ENCODE results near the gene CASQ1.

The CASQ1 gene

DNA sequence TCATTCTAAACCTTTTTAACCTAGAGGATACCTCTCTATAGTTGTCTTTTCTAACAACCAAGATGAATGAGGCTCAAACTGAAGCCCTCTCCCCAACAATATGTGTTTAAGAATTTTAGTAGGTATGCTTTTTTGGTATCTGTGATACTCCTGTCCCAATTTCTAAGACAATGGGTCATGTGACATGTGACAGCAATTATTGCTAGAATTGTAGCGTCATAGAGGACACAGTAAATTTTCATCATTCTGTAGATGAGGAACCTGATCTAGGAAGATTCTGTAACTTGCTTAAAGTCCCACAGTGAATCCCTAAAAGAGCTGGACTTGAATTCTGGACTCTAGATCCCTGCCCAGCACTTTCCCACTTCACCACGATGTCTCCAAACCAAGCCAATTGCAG is 11.6 kb upstream of the CASQ1 start:
- no peaks in the 10 kb centered on the region for H3K4me1 ChIP-seq (ENCODE audit: insufficient read depth, insufficient read length)
- H3K9me3 ChIP-seq (ENCODE audit: insufficient read depth, low read length), result 0 out of 2 replicates have a peak, but pooled peaks cover 4% of the 10 kb centered on the region
- no peak overlapping the region for H3K9ac ChIP-seq (ENCODE audit: insufficient read length, low read depth)
- H3K36me3 ChIP-seq (ENCODE audit: insufficient read depth, insufficient read length, low read length), result no peaks in the 10 kb centered on the region
- peaks cover 6% of the 10 kb centered on the region for H3K27me3 ChIP-seq (ENCODE audit: insufficient read depth, insufficient read length)
- no peak for DNase-seq (ENCODE audit: low read depth, low spot score)
- TF ChIP-seq SUZ12 (IDR thresholded peaks at IDR 0.05; ENCODE audit: extremely low read depth, insufficient read depth, insufficient read length) (no peak), YY1 (IDR thresholded peaks at IDR 0.05; ENCODE audit: insufficient read depth, insufficient read length) (no peak), ZNF274 (IDR thresholded peaks at IDR 0.05; ENCODE audit: low read depth, low read length) (no peak)
- no peak overlapping the region for H3K4me3 ChIP-seq (ENCODE audit: insufficient read length, low read depth)

DNA sequence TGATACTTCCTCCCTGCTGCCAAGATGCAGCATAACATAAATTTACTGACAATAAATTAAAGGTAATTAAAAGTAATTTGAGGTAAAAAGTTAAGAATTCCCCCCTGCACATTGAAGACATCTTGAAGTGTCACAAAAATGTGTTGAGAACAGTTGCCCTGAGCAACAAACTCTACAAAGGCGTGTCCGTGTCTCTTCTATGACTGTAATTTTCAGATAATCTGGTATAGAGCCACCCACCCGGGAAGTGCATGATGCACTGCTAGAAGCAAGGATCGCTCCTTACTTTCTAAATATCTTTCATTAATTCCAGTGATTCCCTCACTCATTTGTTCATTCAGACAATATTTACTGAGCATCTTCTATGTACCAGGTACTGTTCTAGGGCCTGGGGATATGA is 11.0 kb upstream of the CASQ1 start:
- Histone ChIP-seq H3K36me3 (ENCODE audit: insufficient read depth, insufficient read length, low read length) (no peaks in the 10 kb centered on the region), H3K4me1 (ENCODE audit: insufficient read depth, insufficient read length) (no peaks in the 10 kb centered on the region), H3K27me3 (ENCODE audit: insufficient read depth, insufficient read length) (no peaks in the 10 kb centered on the region), H3K9me3 (ENCODE audit: insufficient read depth, low read length) (0 out of 2 replicates have a peak, but pooled peaks cover 4% of the 10 kb centered on the region), H3K9ac (ENCODE audit: insufficient read length, low read depth) (no peak overlapping the region), H3K4me3 (ENCODE audit: insufficient read length, low read depth) (no peak overlapping the region)
- TF ChIP-seq YY1 (IDR thresholded peaks at IDR 0.05; ENCODE audit: insufficient read depth, insufficient read length) (no peak), ZNF274 (IDR thresholded peaks at IDR 0.05; ENCODE audit: low read depth, low read length) (no peak), SUZ12 (IDR thresholded peaks at IDR 0.05; ENCODE audit: extremely low read depth, insufficient read depth, insufficient read length) (no peak)
- no peak for DNase-seq (ENCODE audit: low read depth, low spot score)

DNA sequence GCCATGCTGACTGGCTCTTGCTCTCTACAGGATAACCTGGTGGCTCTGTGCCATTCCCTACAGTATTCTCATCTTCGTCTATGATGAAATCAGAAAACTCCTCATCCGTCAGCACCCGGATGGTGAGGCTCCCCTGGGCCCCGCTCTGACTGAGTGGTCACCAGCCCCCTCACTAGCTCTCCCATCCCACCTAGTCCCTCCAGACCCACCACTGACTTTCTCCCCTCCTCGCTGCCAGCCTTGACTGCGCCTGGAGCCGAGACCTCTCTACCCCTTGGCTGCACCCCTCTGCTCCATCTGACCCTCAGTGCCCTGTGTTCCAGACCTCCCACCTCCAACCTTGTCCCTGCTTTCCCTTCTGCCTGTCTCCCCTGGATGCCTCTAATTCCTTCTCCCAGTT is 4.1 kb upstream of the CASQ1 start:
- no peaks in the 10 kb centered on the region for H3K36me3 ChIP-seq (ENCODE audit: insufficient read depth, insufficient read length, low read length)
- no peaks in the 10 kb centered on the region for H3K27me3 ChIP-seq (ENCODE audit: insufficient read depth, insufficient read length)
- no peak for DNase-seq (ENCODE audit: low read depth, low spot score)
- no peaks in the 10 kb centered on the region for H3K9me3 ChIP-seq (ENCODE audit: insufficient read depth, low read length)
- H3K4me1 ChIP-seq (ENCODE audit: insufficient read depth, insufficient read length), result peaks cover 6% of the 10 kb centered on the region
- no peak overlapping the region for H3K9ac ChIP-seq (ENCODE audit: insufficient read length, low read depth)
- H3K4me3 ChIP-seq (ENCODE audit: insufficient read length, low read depth), result no peak overlapping the region
- no peak for TF ChIP-seq SUZ12 (IDR thresholded peaks at IDR 0.05; ENCODE audit: extremely low read depth, insufficient read depth, insufficient read length)
- TF ChIP-seq YY1 (IDR thresholded peaks at IDR 0.05; ENCODE audit: insufficient read depth, insufficient read length), result no peak
- no peak for TF ChIP-seq ZNF274 (IDR thresholded peaks at IDR 0.05; ENCODE audit: low read depth, low read length)

DNA sequence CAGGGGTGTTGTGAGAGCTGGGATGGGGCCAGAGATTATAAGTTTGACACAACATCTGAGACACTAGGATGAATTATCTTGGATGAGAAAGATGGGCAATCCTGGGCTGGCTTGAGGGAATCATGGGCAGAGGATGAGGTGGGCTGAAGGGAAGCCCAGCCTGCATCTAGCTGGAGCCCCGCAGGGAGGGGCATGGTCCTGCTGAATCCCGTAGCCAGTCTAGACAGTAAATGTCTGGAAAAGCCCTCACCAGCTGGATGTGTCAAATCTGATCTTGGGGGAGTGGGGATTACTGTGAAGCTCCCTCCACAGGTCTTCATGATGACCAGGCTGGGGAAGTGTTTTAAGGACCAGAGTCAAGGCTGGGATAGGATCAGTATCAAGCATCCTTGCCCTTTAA is 3.6 kb upstream of the CASQ1 start:
- H3K9me3 ChIP-seq (ENCODE audit: insufficient read depth, low read length), result no peaks in the 10 kb centered on the region
- H3K36me3 ChIP-seq (ENCODE audit: insufficient read depth, insufficient read length, low read length), result no peaks in the 10 kb centered on the region
- H3K4me3 ChIP-seq (ENCODE audit: insufficient read length, low read depth), result no peak overlapping the region
- no peak for TF ChIP-seq SUZ12 (IDR thresholded peaks at IDR 0.05; ENCODE audit: extremely low read depth, insufficient read depth, insufficient read length)
- no peak for TF ChIP-seq YY1 (IDR thresholded peaks at IDR 0.05; ENCODE audit: insufficient read depth, insufficient read length)
- no peak for TF ChIP-seq ZNF274 (IDR thresholded peaks at IDR 0.05; ENCODE audit: low read depth, low read length)
- no peaks in the 10 kb centered on the region for H3K27me3 ChIP-seq (ENCODE audit: insufficient read depth, insufficient read length)
- no peak for DNase-seq (ENCODE audit: low read depth, low spot score)
- peaks cover 7% of the 10 kb centered on the region for H3K4me1 ChIP-seq (ENCODE audit: insufficient read depth, insufficient read length)
- H3K9ac ChIP-seq (ENCODE audit: insufficient read length, low read depth), result no peak overlapping the region

GRCh38 chr1:160187407-160187806 is 3.0 kb upstream of the CASQ1 start:
- TF ChIP-seq SUZ12 (IDR thresholded peaks at IDR 0.05; ENCODE audit: extremely low read depth, insufficient read depth, insufficient read length) (no peak), YY1 (IDR thresholded peaks at IDR 0.05; ENCODE audit: insufficient read depth, insufficient read length) (no peak), ZNF274 (IDR thresholded peaks at IDR 0.05; ENCODE audit: low read depth, low read length) (no peak)
- H3K4me3 ChIP-seq (ENCODE audit: insufficient read length, low read depth), result no peak overlapping the region
- no peak for DNase-seq (ENCODE audit: low read depth, low spot score)
- no peak overlapping the region for H3K9ac ChIP-seq (ENCODE audit: insufficient read length, low read depth)
- H3K36me3 ChIP-seq (ENCODE audit: insufficient read depth, insufficient read length, low read length), result no peaks in the 10 kb centered on the region
- H3K27me3 ChIP-seq (ENCODE audit: insufficient read depth, insufficient read length), result no peaks in the 10 kb centered on the region
- H3K9me3 ChIP-seq (ENCODE audit: insufficient read depth, low read length), result no peaks in the 10 kb centered on the region
- H3K4me1 ChIP-seq (ENCODE audit: insufficient read depth, insufficient read length), result peaks cover 13% of the 10 kb centered on the region

GRCh38 chr1:160188341-160188740 is 2.0 kb upstream of the CASQ1 start:
- TF ChIP-seq ZNF274 (IDR thresholded peaks at IDR 0.05; ENCODE audit: low read depth, low read length), result no peak
- no peak for TF ChIP-seq SUZ12 (IDR thresholded peaks at IDR 0.05; ENCODE audit: extremely low read depth, insufficient read depth, insufficient read length)
- TF ChIP-seq YY1 (IDR thresholded peaks at IDR 0.05; ENCODE audit: insufficient read depth, insufficient read length), result no peak
- H3K9ac ChIP-seq (ENCODE audit: insufficient read length, low read depth), result no peak overlapping the region
- H3K27me3 ChIP-seq (ENCODE audit: insufficient read depth, insufficient read length), result no peaks in the 10 kb centered on the region
- H3K36me3 ChIP-seq (ENCODE audit: insufficient read depth, insufficient read length, low read length), result no peaks in the 10 kb centered on the region
- no peak overlapping the region for H3K4me3 ChIP-seq (ENCODE audit: insufficient read length, low read depth)
- peaks cover 13% of the 10 kb centered on the region for H3K4me1 ChIP-seq (ENCODE audit: insufficient read depth, insufficient read length)
- H3K9me3 ChIP-seq (ENCODE audit: insufficient read depth, low read length), result no peaks in the 10 kb centered on the region
- DNase-seq (ENCODE audit: low read depth, low spot score), result no peak

- Histone ChIP-seq H3K4me1 (ENCODE audit: insufficient read depth, insufficient read length) (peaks cover 21% of the 10 kb centered on the region), H3K4me3 (ENCODE audit: insufficient read length, low read depth) (no peak overlapping the region), H3K9me3 (ENCODE audit: insufficient read depth, low read length) (no peaks in the 10 kb centered on the region), H3K36me3 (ENCODE audit: insufficient read depth, insufficient read length, low read length) (no peaks in the 10 kb centered on the region), H3K27me3 (ENCODE audit: insufficient read depth, insufficient read length) (no peaks in the 10 kb centered on the region), H3K9ac (ENCODE audit: insufficient read length, low read depth) (no peak overlapping the region)
- TF ChIP-seq YY1 (IDR thresholded peaks at IDR 0.05; ENCODE audit: insufficient read depth, insufficient read length) (no peak), SUZ12 (IDR thresholded peaks at IDR 0.05; ENCODE audit: extremely low read depth, insufficient read depth, insufficient read length) (no peak), ZNF274 (IDR thresholded peaks at IDR 0.05; ENCODE audit: low read depth, low read length) (no peak)
- no peak for DNase-seq (ENCODE audit: low read depth, low spot score)
These were observed 1.4 kb downstream of the CASQ1 start for GRCh38 chr1:160191756-160192155.

Data from NT2/D1 (cell line).